H9 (cell line): ENCODE data around the gene MAP3K20. TPM values are rescaled to one million over a fixed set of nuclear protein-coding genes. Genes with fewer than 3 reads are reported as not detected.

ENCODE experiments used
- DNase-seq: peaks from one replicate; pipeline ENCODE4 v3.0.0-alpha.2; 2017
- H2AFZ ChIP-seq: one replicate; pipeline ENCODE4 v1.6.1; 2013; ENCODE audit warnings: mild to moderate bottlenecking, low read length, control low read depth, moderate library complexity
- H2AK5ac ChIP-seq: 2 replicates; pipeline ENCODE4 v1.6.1; 2013; ENCODE audit warnings: low read length, control low read depth, mixed read lengths; ENCODE audit not compliant: insufficient read length
- H2BK120ac ChIP-seq: one replicate; pipeline ENCODE4 v1.6.1; 2013; ENCODE audit warnings: low read depth, mild to moderate bottlenecking, low read length, control low read depth, inconsistent platforms; ENCODE audit not compliant: poor library complexity, severe bottlenecking
- H2BK12ac ChIP-seq: 2 replicates; pipeline ENCODE4 v1.6.1; 2013; ENCODE audit warnings: low read length, control low read depth, mixed read lengths, low read depth; ENCODE audit not compliant: insufficient read length
- H2BK15ac ChIP-seq: 2 replicates; pipeline ENCODE4 v1.6.1; 2013; ENCODE audit warnings: low read depth, low read length, control low read depth
- H2BK20ac ChIP-seq: one replicate; pipeline ENCODE4 v1.6.1; 2013; ENCODE audit warnings: low read depth, mild to moderate bottlenecking, low read length, control low read depth, inconsistent platforms; ENCODE audit not compliant: poor library complexity, severe bottlenecking
- H2BK5ac ChIP-seq: 2 replicates; pipeline ENCODE4 v1.6.1; 2013; ENCODE audit warnings: low read length, control low read depth, mixed read lengths; ENCODE audit not compliant: insufficient read length
- H3K14ac ChIP-seq: 2 replicates; pipeline ENCODE4 v1.6.1; 2013; ENCODE audit warnings: low read length, control low read depth; ENCODE audit not compliant: insufficient read depth
- H3K18ac ChIP-seq: 2 replicates; pipeline ENCODE4 v1.6.1; 2013; ENCODE audit warnings: low read depth, mild to moderate bottlenecking, mixed read lengths, low read length, control low read depth; ENCODE audit not compliant: insufficient read length
- H3K23ac ChIP-seq: 2 replicates; pipeline ENCODE4 v1.6.1; 2013; ENCODE audit warnings: low read length, control low read depth, mixed read lengths, low read depth; ENCODE audit not compliant: insufficient read length
- H3K23me2 ChIP-seq: 2 replicates; pipeline ENCODE4 v1.6.1; 2013; ENCODE audit warnings: low read depth, mild to moderate bottlenecking, mixed read lengths, low read length, control low read depth; ENCODE audit not compliant: insufficient read length, poor library complexity, severe bottlenecking
- H3K27ac ChIP-seq: 2 replicates; pipeline ENCODE4 v1.5.1; 2013; ENCODE audit warnings: low read length, control low read depth, mixed read lengths, low read depth; ENCODE audit not compliant: insufficient read length
- H3K27me3 ChIP-seq: 2 replicates; pipeline ENCODE4 v1.6.1; 2013; ENCODE audit warnings: low read length, control low read depth, inconsistent platforms; ENCODE audit not compliant: insufficient read depth
- H3K4ac ChIP-seq: 2 replicates; pipeline ENCODE4 v1.6.1; 2013; ENCODE audit warnings: low read depth, mild to moderate bottlenecking, control low read depth, inconsistent platforms, low read length, moderate library complexity
- H3K4me1 ChIP-seq: 2 replicates; pipeline ENCODE4 v1.6.1; 2013; ENCODE audit warnings: low read length, control low read depth, inconsistent platforms; ENCODE audit not compliant: insufficient read depth
- H3K4me2 ChIP-seq: 2 replicates; pipeline ENCODE4 v1.6.1; 2013; ENCODE audit warnings: low read length, control low read depth, mixed read lengths; ENCODE audit not compliant: insufficient read length, insufficient read depth
- H3K56ac ChIP-seq: 2 replicates; pipeline ENCODE4 v1.6.1; 2013; ENCODE audit warnings: low read depth, mild to moderate bottlenecking, mixed read lengths, low read length, control low read depth; ENCODE audit not compliant: insufficient read length
- H3K79me1 ChIP-seq: 2 replicates; pipeline ENCODE4 v1.6.1; 2013; ENCODE audit warnings: low read depth, mild to moderate bottlenecking, moderate library complexity, low read length, control low read depth, inconsistent platforms; ENCODE audit not compliant: insufficient read depth, poor library complexity, severe bottlenecking
- H3K79me2 ChIP-seq: 2 replicates; pipeline ENCODE4 v1.6.1; 2013; ENCODE audit warnings: low read length, control low read depth, inconsistent platforms; ENCODE audit not compliant: insufficient read depth
- H3K9ac ChIP-seq: 2 replicates; pipeline ENCODE4 v1.6.1; 2013; ENCODE audit warnings: low read length, control low read depth, mixed read lengths; ENCODE audit not compliant: insufficient read length; ENCODE audit errors: extremely low read depth
- H3K9me3 ChIP-seq: one replicate; pipeline ENCODE4 v1.6.1; 2013; ENCODE audit warnings: low read depth, low read length, inconsistent platforms; ENCODE audit not compliant: control insufficient read depth
- H3T11ph ChIP-seq: one replicate; pipeline ENCODE4 v1.6.1; 2013; ENCODE audit warnings: mild to moderate bottlenecking, low read length, control low read depth, inconsistent platforms
- H4K20me1 ChIP-seq: one replicate; pipeline ENCODE4 v1.6.1; 2013; ENCODE audit not compliant: control insufficient read depth, insufficient read length, insufficient read depth
- H4K5ac ChIP-seq: 2 replicates; pipeline ENCODE4 v1.6.1; 2013; ENCODE audit warnings: low read depth, mild to moderate bottlenecking, mixed read lengths, low read length, control low read depth; ENCODE audit not compliant: insufficient read length
- H4K8ac ChIP-seq: replicated peaks from 2 replicates; pipeline ENCODE4 v1.6.1; 2013; ENCODE audit warnings: low read length, control low read depth, mixed read lengths, low read depth; ENCODE audit not compliant: insufficient read length
- H4K91ac ChIP-seq: 2 replicates; pipeline ENCODE4 v1.6.1; 2013; ENCODE audit warnings: low read depth, mild to moderate bottlenecking, moderate library complexity, mixed read lengths, low read length, control low read depth; ENCODE audit not compliant: insufficient read length
- H3K27ac Mint-ChIP-seq, 3 experiments: 2 replicates in 2 of 3; 3 replicates in 1 of 3; pipeline ENCODE4 v1.8.0; 2020 to 2021; ENCODE audit warnings: mixed read lengths in 3 of 3, mild to moderate bottlenecking in 1 of 3, moderate library complexity in 1 of 3
- H3K27me3 Mint-ChIP-seq: 2 replicates; pipeline ENCODE4 v1.8.0; 2021; ENCODE audit warnings: low read depth, mild to moderate bottlenecking, moderate library complexity, mixed read lengths
- H3K36me3 Mint-ChIP-seq, 3 experiments: 2 replicates in 2 of 3; 3 replicates in 1 of 3; pipeline ENCODE4 v1.8.0; 2020 to 2021; ENCODE audit warnings: low read depth in 3 of 3, mixed read lengths in 3 of 3; ENCODE audit not compliant: insufficient read depth in 1 of 3
- H3K4me1 Mint-ChIP-seq, 2 experiments: 2 replicates each; pipeline ENCODE4 v1.8.0; 2020; ENCODE audit warnings: mixed read lengths in 2 of 2
- H3K4me3 Mint-ChIP-seq, 2 experiments: 2 replicates in 1 of 2; 3 replicates in 1 of 2; pipeline ENCODE4 v1.8.0; 2020 to 2021; ENCODE audit warnings: mild to moderate bottlenecking in 2 of 2, mixed read lengths in 2 of 2, moderate library complexity in 1 of 2
- H3K9me3 Mint-ChIP-seq, 2 experiments: 2 replicates in 1 of 2; 3 replicates in 1 of 2; pipeline ENCODE4 v1.8.0; 2020; ENCODE audit warnings: mild to moderate bottlenecking in 2 of 2, mixed read lengths in 2 of 2, moderate library complexity in 1 of 2
- total RNA-seq: library from RNA; stranded (reverse); gene quantifications from 2 replicates; pipeline ENCODE4 v1.2.1, GENCODE V29; 2021
- TF ChIP-seq, protein P1 (sequence below): fragments of 200-600 bp; sonication (generic); conservative IDR thresholded peaks from 3 replicates; pipeline ENCODE4 v1.8.0; 2021; ENCODE audit warnings: antibody characterized with exemption, mild to moderate bottlenecking

Gene MAP3K20
- total RNA-seq, 1 experiment from 2014 or later = 8.7 TPM

DNA sequence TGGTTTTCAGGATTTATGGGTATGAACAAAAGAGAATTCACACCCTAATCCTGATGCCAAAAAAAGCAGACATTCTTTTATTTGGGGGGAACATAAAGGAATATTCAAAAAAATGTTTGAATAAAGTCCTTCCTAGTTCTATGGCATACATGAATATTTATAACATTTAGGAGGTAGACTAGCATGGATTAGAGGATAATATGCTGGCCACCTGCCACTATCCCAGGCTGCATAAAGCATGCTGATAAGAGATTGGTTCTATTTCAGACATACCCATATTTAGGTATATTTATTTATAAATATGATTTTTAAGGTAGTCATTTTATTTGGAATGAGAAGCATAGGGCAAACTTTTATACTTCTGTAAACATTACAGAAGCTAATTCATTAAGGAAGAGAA lies 34.9 kb upstream of the MAP3K20 start:
- H3K23me2 ChIP-seq = no peaks in the 10 kb centered on the region
- TF ChIP-seq, protein P1, sequence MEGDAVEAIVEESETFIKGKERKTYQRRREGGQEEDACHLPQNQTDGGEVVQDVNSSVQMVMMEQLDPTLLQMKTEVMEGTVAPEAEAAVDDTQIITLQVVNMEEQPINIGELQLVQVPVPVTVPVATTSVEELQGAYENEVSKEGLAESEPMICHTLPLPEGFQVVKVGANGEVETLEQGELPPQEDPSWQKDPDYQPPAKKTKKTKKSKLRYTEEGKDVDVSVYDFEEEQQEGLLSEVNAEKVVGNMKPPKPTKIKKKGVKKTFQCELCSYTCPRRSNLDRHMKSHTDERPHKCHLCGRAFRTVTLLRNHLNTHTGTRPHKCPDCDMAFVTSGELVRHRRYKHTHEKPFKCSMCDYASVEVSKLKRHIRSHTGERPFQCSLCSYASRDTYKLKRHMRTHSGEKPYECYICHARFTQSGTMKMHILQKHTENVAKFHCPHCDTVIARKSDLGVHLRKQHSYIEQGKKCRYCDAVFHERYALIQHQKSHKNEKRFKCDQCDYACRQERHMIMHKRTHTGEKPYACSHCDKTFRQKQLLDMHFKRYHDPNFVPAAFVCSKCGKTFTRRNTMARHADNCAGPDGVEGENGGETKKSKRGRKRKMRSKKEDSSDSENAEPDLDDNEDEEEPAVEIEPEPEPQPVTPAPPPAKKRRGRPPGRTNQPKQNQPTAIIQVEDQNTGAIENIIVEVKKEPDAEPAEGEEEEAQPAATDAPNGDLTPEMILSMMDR = no peak
- H3K27me3 ChIP-seq = no peaks in the 10 kb centered on the region
- H3K56ac ChIP-seq = no peak overlapping the region
- no peaks in the 10 kb centered on the region for H3K79me2 ChIP-seq
- no peak overlapping the region for H3K14ac ChIP-seq
- no peak overlapping the region for H2BK12ac ChIP-seq
- H2BK15ac ChIP-seq = no peak overlapping the region
- H3K79me1 ChIP-seq = no peaks in the 10 kb centered on the region
- H2BK120ac ChIP-seq = no peak overlapping the region
- Mint-ChIP-seq H3K27me3 (no peaks in the 10 kb centered on the region), H3K4me1 (peaks cover 5 to 8% of the 10 kb centered on the region in 2 experiments; a peak in 3 of 4 replicates), H3K27ac (no peak overlapping the region), H3K4me3 (no peak overlapping the region), H3K9me3 (no peaks in the 10 kb centered on the region), H3K36me3 (no peaks in the 10 kb centered on the region)
- H3T11ph ChIP-seq = no peak overlapping the region
- H4K20me1 ChIP-seq = no peaks in the 10 kb centered on the region
- H3K9ac ChIP-seq = no peak overlapping the region
- H3K4me2 ChIP-seq = no peak overlapping the region
- H4K91ac ChIP-seq = no peak overlapping the region
- H2AK5ac ChIP-seq = no peak overlapping the region
- no peaks in the 10 kb centered on the region for H3K4me1 ChIP-seq
- DNase-seq = no peak
- no peak overlapping the region for H3K18ac ChIP-seq
- no peak overlapping the region for H2BK5ac ChIP-seq
- H2BK20ac ChIP-seq = no peak overlapping the region
- H3K4ac ChIP-seq = no peak overlapping the region
- H2AFZ ChIP-seq = no peak overlapping the region
- H3K27ac ChIP-seq = no peak overlapping the region
- H4K8ac ChIP-seq = no peak overlapping the region
- H4K5ac ChIP-seq = no peak overlapping the region
- H3K23ac ChIP-seq = no peak overlapping the region
- no peaks in the 10 kb centered on the region for H3K9me3 ChIP-seq
